HG03108 (cell line): Measurements from ENCODE around the gene PROKR2.

ENCODE experiments used
- ATAC-seq: cut with Tn5 transposase; IDR thresholded peaks from one replicate; pipeline ENCODE4 v1.9.1; 2021; ENCODE audit warnings: moderate library complexity; ENCODE audit not compliant: unreplicated experiment

PROKR2 gene

DNA sequence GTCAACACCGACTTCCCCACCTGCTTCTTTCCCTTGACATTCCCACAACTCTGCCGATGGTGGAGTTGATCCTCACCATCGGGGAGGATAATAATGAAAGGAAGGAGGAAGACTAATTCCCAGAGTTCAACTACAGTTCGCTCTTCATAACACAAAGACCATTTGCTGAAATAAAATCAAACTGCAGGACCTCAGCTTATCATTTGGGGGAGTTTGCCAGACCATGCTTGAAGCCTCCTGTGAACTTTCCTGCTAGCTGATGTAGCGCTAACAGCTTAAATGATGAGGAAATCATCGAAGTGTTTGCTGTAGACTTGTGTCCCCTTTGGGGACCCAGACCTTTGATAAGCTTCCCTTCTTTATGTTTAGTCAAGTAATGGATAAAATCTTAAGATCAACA lies 26.2 kb downstream of the PROKR2 start:
- ATAC-seq: no peak

DNA sequence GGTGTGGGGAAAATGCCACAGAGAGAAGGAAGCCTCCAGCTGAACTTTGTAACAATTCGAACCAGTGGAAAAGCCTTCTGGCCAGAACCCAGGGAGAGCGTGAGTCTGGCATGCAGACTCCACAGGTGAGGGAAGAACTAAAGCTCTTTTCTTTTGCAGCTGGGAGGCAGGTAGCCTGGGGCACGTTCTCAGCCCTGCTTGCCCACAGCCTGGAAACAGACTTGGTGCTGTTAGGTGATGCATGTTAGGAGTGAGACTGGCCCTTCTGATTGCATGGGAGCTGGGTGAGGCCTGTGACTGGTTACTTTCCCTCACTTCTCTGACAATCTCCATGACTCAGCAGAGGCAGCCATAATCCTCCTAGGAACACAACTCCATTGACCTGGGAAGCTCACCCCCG lies 34.2 kb downstream of the PROKR2 start:
- no peak for ATAC-seq

DNA sequence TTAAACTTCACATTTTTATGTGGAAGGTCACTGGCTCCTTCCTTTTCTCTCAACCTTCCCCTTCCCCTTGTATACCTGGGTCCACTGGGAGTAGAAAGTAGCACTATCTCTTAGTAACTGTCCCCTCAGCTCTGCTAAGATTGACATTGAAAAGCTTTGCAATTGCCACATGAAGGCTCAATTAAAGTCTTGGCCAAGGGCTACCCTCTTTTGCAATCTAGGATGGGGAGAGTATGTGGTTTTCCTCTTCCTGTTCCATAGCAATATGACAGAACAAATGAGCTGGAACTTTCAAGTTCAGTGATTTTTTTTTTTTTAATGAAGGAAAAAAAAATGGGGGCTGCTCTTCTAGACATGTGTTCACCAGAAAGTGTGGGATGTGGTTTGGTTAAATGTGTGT lies 37.1 kb downstream of the PROKR2 start:
- ATAC-seq: no peak

DNA sequence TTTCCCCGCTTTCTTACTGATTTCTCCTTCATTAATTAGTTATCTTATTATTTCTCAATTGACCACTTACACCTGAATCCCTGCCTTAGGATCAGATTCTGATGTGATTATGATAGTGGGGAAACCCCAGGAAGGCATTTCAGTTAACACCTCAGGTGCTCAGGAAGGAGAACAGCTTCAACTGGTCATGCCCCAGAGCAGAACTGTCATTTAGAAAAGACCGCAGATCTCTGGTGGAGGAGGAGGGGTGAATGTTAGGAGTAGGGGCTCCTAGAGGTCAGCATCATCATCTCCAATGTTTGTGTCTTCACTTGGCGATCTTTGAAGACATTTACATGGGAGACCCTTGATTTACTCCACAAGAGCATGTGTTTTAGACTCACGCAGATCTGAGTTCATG lies 44.5 kb downstream of the PROKR2 start:
- no peak for ATAC-seq

DNA sequence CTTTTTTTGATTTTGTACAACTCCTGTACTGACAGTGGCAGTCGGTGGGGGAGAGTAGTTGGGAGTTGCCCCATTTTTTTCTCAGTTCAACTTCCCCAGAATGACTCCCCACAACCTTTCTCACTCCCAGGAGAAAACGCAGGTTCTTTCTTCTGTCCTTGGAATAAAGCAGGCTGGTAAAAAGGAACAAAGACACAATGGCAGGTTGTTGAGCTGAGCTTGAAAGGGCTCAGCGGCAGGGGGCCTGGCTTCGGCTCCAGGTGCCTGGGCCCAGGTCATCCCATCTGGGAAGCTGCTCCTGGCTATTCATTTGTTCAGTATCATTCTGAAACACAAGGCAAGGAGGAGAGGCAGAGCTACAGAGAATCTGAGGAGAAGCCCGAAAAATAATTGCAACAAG lies 46.2 kb downstream of the PROKR2 start:
- no peak for ATAC-seq

DNA sequence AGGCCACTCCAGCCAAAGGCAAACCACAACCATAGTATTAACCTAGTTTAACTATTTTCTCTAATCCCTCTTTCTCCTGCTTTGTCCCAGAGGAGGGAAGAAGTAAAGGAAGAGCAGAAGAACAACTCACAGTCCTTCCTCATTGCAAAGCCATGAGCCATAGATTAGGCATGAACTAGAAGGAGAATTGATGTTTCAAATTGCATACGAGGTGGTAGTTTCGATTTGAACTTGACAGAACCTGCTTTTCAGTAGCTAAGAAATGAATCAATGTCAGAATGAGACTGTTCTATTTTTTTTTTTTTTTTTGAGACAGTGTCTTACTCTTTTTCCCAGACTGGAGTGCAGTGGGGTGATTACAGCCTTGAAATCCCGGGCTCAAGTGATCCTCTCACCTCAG lies 48.3 kb downstream of the PROKR2 start:
- ATAC-seq: no peak

DNA sequence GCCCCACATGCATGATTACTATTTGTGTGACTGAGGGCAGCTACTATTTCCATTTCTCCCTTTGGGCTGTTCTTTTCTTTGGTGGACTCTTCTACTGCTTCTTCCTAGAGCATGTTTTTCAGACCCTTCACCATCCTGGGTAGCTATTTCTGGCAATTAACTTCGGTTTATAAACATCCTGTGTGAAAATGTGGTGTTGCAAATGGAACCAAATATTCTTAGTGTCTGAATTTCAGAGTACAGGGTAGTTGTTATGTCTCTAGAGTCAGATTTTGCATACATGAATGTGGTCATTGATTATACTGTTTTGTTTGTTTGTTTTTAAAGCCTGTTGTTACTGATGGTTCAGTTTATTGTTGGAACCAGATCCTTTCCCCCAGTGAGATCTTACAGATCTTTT lies 49.7 kb downstream of the PROKR2 start:
- no peak for ATAC-seq
